Smooth muscle cell (in vitro differentiated cells): ENCODE data around the gene CFAP45. TPM values are rescaled to one million over a fixed set of nuclear protein-coding genes. Genes with fewer than 3 reads are reported as not detected.

ENCODE experiments used
- DNase-seq: peaks from one replicate; lab custom pipeline; 2025; ENCODE audit not compliant: unreplicated experiment; lab: John Stamatoyannopoulos, UW
- H2AFZ ChIP-seq: fragments of 200-600 bp; sonication (generic); 2 replicates; pipeline ENCODE4 v1.6.0; 2016; ENCODE audit warnings: antibody characterized with exemption, low read depth, mild to moderate bottlenecking
- H3F3A ChIP-seq: fragments of 200-600 bp; sonication (generic); 2 replicates; pipeline ENCODE4 v1.6.0; 2017; ENCODE audit warnings: antibody characterized with exemption, low read depth
- H3K27ac ChIP-seq: fragments of 200-600 bp; sonication (generic); 2 replicates; pipeline ENCODE4 v1.5.1; 2016; ENCODE audit warnings: low read depth, mild to moderate bottlenecking
- H3K27me3 ChIP-seq: fragments of 200-600 bp; sonication (generic); 2 replicates; pipeline ENCODE4 v1.6.1; 2016; ENCODE audit warnings: low read depth, mild to moderate bottlenecking
- H3K36me3 ChIP-seq: fragments of 200-600 bp; sonication (generic); 2 replicates; pipeline ENCODE4 v1.5.1; 2016; ENCODE audit warnings: low read depth
- H3K4me1 ChIP-seq: fragments of 200-600 bp; sonication (generic); 2 replicates; pipeline ENCODE4 v1.5.1; 2016; ENCODE audit warnings: low read depth
- H3K4me2 ChIP-seq: fragments of 200-600 bp; sonication (generic); 2 replicates; pipeline ENCODE4 v1.6.0; 2016; ENCODE audit warnings: mild to moderate bottlenecking
- H3K4me3 ChIP-seq: fragments of 200-600 bp; sonication (generic); 2 replicates; pipeline ENCODE4 v1.5.1; 2016; ENCODE audit warnings: mild to moderate bottlenecking
- H3K79me2 ChIP-seq: fragments of 200-600 bp; sonication (generic); 2 replicates; pipeline ENCODE4 v1.6.0; 2016; ENCODE audit warnings: low read depth, mild to moderate bottlenecking
- H3K9ac ChIP-seq: fragments of 200-600 bp; sonication (generic); 2 replicates; pipeline ENCODE4 v1.6.0; 2016; ENCODE audit warnings: low read depth
- H3K9me3 ChIP-seq: fragments of 200-600 bp; sonication (generic); replicated peaks from 2 replicates; pipeline ENCODE4 v1.5.1; 2016; ENCODE audit warnings: low read depth
- H4K20me1 ChIP-seq: fragments of 200-600 bp; sonication (generic); 2 replicates; pipeline ENCODE4 v1.6.0; 2016; ENCODE audit warnings: low read depth
- WGBS: methylation state at CpG from one replicate; pipeline ENCODE4 v1.1.7; 2016; ENCODE audit warnings: low lambda C conversion rate; 5-methylcytosine and 5-hydroxymethylcytosine counted together
- polyA plus RNA-seq: library from polyadenylated mRNA; unstranded; fragments of >200 nt; fragmentation: Nextera tagmentation; extraction: Ambion mirVana; gene quantifications from 2 replicates; pipeline ENCODE4 v1.2.1, GENCODE V29; 2016
- total RNA-seq: library from RNA; depleted of rRNA; stranded (reverse); fragments of >200 nt; gene quantifications from 2 replicates; pipeline ENCODE4 v1.2.3, GENCODE V29; 2014
- TF ChIP-seq, protein P1 (sequence below): fragments of 200-600 bp; sonication (generic); IDR thresholded peaks from 2 replicates; pipeline ENCODE4 v1.5.1; 2017; ENCODE audit warnings: borderline replicate concordance, mild to moderate bottlenecking, antibody characterized with exemption; ENCODE audit not compliant: insufficient read depth, poor library complexity, severe bottlenecking

CFAP45 gene
- total and polyA plus RNA-seq, 2 experiments from 2014 or later = 1.2 to 1.3 TPM

DNA sequence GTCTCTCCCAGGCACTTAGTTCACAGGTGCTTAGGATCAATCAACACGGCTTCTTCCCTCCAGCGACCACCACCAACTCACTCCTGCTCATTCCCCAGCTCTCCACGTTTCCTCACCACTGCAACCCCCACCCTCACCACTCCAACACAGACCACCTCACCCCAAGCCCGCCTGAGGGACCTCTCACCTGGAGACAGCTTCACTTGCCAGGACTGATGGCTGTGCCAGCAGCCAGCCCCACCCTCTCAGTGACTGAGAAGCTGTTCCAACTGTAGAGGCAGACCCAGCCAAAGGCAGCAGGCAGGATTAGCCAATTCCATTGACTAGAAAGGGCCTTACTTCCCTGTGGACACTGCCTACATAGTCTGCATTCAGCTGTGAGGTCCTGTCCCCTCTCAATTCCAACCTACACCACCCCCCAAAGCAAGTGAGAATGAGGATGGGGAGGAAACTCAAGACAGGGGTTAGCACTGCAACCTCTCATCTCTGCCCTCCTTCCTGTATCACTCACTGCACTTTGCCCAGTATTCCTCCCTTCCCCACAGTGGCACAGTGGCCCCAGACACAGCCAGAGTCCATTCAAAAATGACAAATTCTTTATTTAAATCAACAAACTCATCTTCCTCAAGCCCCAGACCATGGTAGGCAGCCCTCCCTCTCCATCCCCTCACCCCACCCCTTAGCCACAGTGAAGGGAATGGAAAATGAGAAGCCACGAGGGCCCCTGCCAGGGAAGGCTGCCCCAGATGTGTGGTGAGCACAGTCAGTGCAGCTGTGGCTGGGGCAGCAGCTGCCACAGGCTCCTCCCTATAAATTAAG lies 17.8 kb upstream of the CFAP45 start:
- peaks cover 66% of the 10 kb centered on the region for H3F3A ChIP-seq
- no peaks in the 10 kb centered on the region for H3K36me3 ChIP-seq
- no peak overlapping the region for H3K4me3 ChIP-seq
- no peaks in the 10 kb centered on the region for H3K27me3 ChIP-seq
- TF ChIP-seq, protein P1, sequence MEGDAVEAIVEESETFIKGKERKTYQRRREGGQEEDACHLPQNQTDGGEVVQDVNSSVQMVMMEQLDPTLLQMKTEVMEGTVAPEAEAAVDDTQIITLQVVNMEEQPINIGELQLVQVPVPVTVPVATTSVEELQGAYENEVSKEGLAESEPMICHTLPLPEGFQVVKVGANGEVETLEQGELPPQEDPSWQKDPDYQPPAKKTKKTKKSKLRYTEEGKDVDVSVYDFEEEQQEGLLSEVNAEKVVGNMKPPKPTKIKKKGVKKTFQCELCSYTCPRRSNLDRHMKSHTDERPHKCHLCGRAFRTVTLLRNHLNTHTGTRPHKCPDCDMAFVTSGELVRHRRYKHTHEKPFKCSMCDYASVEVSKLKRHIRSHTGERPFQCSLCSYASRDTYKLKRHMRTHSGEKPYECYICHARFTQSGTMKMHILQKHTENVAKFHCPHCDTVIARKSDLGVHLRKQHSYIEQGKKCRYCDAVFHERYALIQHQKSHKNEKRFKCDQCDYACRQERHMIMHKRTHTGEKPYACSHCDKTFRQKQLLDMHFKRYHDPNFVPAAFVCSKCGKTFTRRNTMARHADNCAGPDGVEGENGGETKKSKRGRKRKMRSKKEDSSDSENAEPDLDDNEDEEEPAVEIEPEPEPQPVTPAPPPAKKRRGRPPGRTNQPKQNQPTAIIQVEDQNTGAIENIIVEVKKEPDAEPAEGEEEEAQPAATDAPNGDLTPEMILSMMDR = no peak
- peak overlapping the region; percentile 13 for H3K4me2 ChIP-seq
- peaks cover 29% of the 10 kb centered on the region for H3K4me1 ChIP-seq
- peak overlapping the region; percentile 84 for H3K27ac ChIP-seq
- DNase-seq = no peak
- peaks cover 37% of the 10 kb centered on the region for H3K79me2 ChIP-seq
- H2AFZ ChIP-seq = no peak overlapping the region
- H3K9ac ChIP-seq = no peak overlapping the region
- H4K20me1 ChIP-seq = peaks cover 65% of the 10 kb centered on the region
- no peaks in the 10 kb centered on the region for H3K9me3 ChIP-seq
- WGBS = 73% methylated on average over 5 of the region's 5 CpGs

DNA sequence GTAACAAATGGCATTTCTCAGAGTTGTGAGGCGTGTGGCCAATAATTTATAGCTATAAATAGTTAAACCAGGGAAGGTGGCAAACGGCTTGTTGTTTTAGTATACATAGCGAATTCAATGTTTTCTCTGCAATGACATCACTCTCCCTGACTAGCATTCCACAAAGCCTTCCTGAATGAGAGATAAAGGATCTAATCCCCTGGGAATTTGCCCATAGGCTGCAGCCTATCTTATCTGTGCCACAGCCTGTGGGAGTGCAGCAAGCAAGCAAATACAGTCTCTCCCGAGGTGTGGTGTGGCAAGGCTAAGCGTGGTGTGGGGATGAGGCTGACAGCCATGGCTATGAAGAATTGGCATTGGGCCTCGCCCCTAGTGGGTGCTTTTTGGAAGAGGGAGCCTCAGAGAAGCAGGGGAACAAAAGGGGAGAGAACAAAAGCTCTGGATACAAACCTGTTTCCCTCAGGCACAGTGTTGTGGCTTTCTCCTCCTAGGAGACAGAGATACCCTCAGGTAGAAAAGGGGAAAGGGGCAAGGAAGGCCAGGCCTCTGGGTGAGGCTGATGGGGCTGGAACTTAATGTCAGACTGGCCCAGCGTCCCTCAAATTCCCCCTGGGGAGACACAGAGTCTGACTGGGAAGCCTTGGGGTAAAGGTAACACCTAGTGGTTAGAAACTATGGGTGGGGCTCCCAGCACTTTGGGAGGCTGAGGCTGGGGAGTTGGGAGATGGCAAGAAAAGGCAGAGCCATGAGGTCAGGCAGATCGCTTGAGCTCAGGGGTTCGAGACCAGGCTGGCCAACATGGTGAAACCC lies 16.5 kb upstream of the CFAP45 start:
- no peaks in the 10 kb centered on the region for H3K27me3 ChIP-seq
- no peak overlapping the region for H2AFZ ChIP-seq
- 30% methylated on average over 9 of the region's 9 CpGs for WGBS
- DNase-seq = no peak
- peaks cover 56% of the 10 kb centered on the region for H3F3A ChIP-seq
- H3K4me3 ChIP-seq = no peak overlapping the region
- peak overlapping the region; percentile 60 for H3K4me2 ChIP-seq
- H3K4me1 ChIP-seq = peaks cover 26% of the 10 kb centered on the region
- peaks cover 24% of the 10 kb centered on the region for H3K79me2 ChIP-seq
- TF ChIP-seq, protein P1 = no peak
- peak overlapping the region; percentile 49 for H3K9ac ChIP-seq
- peaks cover 52% of the 10 kb centered on the region for H4K20me1 ChIP-seq
- H3K36me3 ChIP-seq = no peaks in the 10 kb centered on the region
- no peaks in the 10 kb centered on the region for H3K9me3 ChIP-seq
- peak overlapping the region; percentile 84 for H3K27ac ChIP-seq

DNA sequence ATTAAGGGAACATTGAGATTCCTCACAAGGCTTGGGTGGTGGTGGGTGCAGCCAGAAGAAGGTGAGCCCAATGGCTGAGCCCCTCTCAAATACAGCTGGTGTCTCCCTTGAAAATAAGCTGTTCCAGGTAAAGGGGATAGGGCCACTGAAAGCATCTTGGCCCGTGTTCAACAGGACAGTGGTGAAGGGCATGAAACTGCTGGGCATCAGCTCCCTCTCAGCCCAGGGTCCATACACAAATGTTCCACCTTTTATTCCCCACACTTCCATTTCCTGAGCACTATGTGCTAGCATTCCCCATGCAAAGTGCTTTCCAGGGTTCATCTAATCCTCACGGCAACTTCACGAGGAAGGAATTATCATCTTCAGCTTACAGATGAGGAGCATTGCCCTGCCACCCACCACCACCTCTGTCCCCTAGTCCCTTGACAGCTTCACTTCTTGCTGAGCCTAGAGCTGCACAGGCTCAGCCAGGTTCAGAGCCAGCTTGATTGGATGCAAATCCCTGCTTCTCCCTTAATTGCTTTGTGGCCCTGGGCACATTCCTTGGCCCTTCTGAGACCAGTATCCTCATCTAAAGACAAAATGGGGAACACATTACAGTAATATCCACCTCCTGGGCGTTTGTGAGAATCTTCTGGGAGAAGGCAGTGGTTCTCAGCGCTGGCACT lies 15.7 kb upstream of the CFAP45 start:
- H3K36me3 ChIP-seq = no peaks in the 10 kb centered on the region
- H2AFZ ChIP-seq = no peak overlapping the region
- no peaks in the 10 kb centered on the region for H3K9me3 ChIP-seq
- H4K20me1 ChIP-seq = peaks cover 45% of the 10 kb centered on the region
- H3K27ac ChIP-seq = peak overlapping the region; percentile 84
- peaks cover 33% of the 10 kb centered on the region for H3K4me1 ChIP-seq
- peak overlapping the region; percentile 60 for H3K4me2 ChIP-seq
- no peak for DNase-seq
- peaks cover 51% of the 10 kb centered on the region for H3F3A ChIP-seq
- WGBS = 19% methylated on average over 5 of the region's 5 CpGs
- H3K27me3 ChIP-seq = no peaks in the 10 kb centered on the region
- H3K9ac ChIP-seq = peak overlapping the region; percentile 49
- H3K79me2 ChIP-seq = peaks cover 17% of the 10 kb centered on the region
- TF ChIP-seq, protein P1 = no peak
- no peak overlapping the region for H3K4me3 ChIP-seq
